Amygdala (tissue), 56 donors: ENCODE measurements around the gene HDAC7.

Experiments
- DNase-seq, 56 donors: peaks; one replicate each; lab custom pipeline; 2025; lab: John Stamatoyannopoulos, UW

HDAC7 gene

DNA sequence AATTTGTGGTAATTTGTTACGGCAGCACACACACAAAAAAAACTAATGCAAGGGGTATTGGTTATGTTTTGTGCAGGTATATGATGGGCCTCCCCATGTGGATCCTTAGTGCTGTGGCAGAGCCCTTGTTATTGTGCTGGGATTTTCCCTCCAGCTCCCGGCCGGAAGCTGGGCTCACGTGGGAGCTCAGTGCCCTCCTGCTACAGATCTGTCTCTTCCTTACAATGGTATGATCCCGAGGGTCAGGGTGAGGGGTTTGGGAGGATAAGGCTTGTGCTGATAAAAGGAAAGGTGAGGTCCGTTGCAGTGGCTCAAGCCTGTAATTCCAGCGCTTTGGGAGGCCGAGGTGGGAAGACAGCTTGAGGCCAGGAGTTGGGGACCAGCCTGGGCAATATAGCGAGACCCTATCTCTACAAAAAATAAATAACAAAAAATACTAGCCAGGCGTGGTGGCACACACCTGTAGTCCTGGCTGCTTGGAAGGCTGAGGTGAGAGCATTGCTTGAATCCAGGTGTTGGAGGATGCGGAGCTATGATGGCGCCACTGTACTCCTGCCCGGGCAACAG lies 47.5 kb downstream of the HDAC7 start:
- peak in 5 of 56 donors; percentile 15 to 41 (median 30) for DNase-seq

DNA sequence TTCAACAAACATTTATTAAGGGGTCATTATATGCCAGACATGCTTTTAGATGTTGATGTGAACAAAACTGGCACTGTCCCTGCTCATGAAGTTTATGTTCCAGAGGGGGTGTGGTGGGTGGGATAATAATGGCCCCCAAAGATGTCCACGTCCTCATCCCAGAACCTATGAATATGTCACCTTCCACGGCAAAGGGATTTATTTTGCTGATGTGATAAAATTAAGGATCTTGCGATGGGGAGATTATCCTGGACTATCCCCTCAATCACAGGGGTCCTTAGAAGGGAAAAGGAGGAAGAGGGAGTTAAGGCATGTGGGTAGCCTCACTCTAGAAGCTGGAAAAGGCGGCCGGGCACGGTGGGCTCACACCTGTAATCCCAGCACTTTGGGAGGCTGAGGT lies 48.4 kb downstream of the HDAC7 start:
- DNase-seq, result no peak

DNA sequence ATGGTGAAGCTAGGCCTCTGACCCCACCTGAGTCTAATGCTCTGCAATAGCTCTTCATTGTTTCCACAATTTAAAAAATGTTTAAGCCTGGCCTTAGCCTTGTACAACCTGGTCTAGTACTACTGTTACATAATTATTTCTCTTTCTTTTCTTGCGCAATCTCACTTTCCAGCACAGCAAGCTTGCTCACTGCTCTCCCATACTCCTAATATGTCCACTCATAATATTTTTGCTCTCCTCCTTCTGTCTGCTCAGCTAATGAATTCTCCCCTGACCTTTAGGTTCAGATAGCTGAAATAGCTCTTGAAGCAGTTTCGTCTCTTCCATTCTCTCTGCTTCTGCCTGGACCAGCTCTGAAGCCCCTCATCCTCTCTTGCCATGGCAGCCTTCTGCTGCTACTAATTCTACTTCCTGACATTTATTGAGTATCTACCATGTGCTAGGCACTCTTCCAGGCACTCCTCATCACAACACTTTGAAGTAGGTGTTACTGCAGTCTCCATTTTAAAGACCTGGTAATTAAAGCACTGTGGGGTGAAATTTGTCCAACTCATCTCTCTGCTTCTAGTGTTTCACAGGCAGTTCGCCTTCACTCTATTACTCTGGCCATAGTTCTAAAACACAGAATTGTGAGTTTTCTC lies 49.5 kb downstream of the HDAC7 start:
- no peak for DNase-seq

DNA sequence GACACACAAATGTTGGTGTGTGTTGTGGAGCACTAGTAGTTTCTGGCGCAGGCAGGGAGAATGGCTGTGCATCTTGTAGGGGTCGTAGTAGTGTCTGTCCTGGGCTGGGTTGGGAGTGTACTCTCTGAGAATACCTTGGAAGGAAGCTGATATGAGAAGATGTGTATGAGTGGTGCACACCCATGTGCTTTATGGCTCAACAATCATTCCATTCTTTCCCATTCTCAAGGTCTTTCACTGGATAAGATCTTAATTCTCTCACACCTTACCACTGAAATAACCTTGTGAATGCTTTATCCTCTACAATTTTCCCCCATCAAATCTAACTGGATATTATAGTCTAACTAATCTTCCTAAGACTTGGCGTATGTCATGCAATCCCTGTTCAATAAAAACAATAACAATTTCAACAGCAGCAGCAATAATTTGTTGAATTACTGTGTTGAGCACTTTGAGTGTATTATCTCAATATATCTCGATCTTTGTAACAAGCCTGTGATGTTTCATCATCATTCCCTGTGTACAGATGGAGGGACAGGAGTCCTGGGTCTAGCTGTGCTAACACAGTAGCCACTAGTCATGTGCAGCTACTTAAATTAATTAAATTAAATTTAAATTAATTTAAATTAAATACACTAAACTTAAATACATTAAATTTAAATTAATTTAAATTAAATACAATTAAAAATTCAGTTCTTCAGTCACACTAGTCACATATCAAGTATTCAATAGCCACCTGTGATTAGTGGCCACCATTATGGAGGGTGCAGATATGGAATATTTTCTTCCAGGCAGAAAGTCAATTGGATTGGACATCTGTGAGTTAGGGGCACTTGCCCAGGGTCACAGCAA lies 50.2 kb downstream of the HDAC7 start:
- no peak for DNase-seq

DNA sequence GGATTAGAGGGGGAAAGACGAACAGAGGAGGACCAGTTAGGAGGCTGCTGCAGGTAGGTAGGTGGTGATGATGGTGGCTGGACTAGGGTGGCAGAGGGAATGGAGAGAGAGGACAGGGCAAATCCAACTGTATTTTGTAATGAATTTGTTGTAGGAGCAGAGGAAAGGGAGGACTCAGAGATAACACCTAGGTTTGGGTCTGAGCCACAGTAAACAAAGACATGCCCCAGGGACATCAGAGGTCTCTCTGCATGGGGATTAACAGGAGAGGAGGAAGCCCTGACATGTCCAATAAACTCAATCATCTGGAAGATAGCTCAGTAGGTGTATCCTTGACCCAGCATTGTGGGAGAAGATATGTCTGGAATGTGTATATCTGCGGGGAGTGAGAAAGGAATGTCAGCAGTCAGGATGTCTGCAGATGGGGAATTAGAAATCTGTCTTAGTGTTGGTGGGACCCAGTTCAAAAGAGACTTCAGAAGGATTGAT lies 51.3 kb downstream of the HDAC7 start:
- DNase-seq, result no peak

DNA sequence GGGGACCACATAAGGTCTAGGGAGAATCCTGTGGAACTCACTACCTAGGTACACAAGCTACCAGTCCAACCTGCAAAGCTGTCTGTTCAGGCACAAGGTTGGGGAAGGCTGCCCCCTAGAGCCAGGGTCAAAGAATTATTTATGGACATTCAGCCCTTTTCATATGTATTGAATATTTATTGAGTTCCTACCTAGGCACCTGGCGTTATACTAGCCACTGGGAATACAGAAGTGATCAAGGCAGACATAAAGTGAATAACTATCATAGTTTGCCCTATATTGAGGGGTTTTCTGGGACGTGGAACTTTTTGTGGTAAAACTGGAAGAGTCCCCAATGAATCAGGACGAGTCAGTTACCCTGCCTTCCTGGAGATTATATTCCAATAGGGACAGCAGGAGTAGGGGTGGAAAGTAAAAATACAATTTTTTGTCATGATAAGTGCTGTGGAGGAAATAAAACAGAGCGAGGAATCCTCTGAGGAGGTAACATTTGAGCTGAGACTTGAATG lies 52.4 kb downstream of the HDAC7 start:
- DNase-seq, result peak in 22 of 56 donors; percentile 19 to 66 (median 38)

DNA sequence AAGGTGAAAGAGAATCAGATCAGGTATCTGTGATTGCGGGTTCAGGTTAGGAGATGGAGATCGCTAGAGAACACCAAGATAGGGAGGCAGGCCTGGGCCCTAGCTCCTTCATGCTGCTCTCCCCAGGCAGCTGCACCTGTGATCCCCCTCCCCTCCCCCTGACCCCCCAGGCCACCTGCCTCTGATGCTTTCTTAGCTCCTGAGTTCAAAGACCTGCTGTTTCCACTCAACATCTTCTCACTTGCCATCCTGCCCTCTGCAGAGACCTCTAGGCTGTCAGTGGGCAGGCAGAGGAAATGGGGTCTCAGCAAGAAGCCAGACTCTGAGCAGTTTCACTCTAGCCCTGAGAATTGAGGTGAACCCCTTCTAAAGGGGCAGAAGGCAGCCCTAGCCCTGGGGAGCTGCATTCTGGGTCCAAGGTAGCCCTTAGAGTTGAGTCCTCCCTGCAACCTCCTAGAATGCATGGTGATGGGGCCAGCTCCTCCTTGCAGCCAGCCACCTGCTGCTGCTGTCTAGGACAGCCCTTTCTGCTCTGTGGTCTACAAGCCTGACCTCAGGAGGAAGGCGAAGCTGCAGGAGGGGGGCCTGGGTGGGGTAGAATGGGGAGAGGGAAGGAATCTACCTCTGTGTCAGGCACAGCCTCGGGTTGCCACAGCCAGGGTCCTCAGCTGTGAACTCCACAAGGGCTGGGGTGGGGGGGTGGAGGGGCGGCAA lies 53.0 kb downstream of the HDAC7 start:
- no peak for DNase-seq

DNA sequence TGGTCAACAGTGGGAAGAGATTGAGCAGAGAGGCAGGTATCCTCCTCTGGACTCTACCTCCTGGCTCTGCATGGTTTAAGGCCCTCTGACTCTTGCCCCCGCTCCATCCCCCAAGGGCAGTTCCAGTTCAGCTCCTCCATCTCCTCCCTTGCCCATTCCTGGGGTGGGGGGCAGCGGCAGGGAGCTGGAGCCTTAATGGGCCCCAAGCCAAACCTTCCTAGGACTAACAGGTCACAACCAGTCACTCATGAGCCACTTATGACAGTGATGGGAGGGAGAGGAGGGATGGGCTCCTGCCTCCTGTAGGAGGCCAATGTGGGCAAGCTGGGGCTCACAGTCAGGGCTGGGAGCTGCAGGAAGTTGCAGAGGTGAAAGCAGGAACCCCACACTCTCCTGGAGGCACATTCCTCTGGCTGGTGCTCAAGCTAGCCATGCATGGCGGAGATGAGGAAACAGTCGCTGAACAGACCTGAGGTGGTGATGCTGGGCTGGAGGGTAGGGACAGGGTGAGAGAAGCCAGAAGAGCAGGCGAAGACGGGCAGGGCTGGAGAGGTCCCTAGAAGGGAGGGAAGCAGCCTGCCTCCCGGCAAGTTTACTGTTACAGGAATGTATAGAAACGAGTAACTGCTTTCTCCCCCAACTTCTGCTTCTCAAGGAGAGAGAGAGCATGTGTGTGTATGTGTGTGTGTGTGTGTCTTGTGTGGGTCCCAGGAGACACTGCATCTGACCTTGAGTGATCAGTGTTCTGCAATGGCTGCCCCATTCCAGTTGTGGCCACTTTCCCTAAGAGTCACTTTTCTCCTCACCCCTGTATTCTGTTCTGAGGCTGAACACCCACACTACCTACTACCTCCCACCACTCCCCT lies 56.0 kb downstream of the HDAC7 start:
- DNase-seq, result no peak

DNA sequence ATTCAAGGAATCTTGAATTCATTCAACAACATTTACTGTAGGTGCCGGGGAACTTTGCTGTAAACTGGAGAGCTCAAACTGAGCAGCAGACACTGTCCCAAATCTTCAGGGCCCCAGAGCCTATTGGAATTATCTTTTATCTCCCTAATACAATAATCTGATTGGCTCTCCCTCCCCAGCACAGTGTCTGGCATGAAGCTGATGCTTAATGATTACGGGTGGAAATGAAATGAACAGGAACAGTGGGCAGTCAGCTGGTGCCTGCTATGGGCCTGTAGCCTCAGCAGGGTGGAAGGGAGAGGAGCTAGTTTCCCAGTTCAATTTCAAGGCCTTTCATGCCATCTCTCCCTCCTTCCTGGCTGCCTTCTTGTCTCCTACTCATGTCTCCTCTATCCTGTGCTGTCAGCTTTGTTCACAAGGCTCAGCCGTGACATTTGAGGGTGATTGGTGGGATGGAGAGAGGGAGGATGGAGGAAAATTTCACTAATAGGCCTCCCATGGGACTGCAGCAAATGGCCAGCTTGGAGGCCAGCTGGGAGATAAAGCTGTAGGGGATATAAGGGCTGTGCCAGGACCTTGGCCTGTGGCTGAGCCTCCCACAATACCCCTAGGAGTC lies 56.7 kb downstream of the HDAC7 start:
- no peak for DNase-seq

DNA sequence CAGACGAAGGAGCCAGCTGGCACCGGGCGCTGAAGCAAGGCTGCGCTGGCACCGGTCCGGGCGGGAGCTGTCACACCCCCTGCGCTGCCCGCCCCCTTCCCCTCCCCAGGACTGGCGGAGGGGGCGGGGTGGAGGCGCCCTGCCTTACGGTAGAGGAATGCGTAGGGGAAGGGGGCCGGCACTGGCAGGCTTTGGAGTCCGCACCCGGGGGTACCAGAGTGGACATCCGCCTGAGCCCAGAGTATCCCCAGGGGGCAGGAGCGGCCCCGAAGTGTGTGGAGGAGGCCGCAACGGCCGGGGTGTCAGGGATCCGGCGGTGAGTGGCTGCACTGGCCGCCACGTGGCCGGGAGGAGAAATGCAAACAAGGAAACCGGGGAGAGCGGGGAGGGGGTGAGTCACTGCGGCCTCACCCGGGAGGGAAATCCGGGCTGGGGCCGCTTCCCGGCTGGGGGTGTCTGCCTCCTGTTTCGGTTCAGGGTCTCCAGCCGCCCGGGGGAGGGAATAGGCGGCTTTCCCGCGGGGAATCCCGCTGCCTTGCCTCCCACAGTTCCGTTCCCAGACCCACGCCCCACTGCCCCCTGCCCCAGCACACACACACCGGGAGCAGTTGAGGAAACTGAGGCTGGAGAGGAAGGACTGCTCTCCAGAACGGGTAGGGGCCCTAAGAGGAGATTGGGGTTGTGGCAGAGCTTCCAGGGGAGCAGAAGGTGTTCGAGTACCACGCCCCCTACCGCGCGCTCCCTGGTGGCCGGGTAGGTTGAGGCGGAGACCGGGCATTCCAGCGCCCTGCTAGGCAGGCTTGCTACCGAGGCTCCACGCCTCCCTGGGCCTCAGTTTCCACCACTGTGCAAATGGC lies 60.6 kb downstream of the HDAC7 start, which contains the start of gene RAPGEF3:
TSS of gene RAPGEF3 (minus strand) at position 47 of the 857 bp plus-strand sequence. CDS start 324 bp downstream, outside the sequence.
- peak in 55 of 56 donors; percentile 56 to 98 (median 91) for DNase-seq

DNA sequence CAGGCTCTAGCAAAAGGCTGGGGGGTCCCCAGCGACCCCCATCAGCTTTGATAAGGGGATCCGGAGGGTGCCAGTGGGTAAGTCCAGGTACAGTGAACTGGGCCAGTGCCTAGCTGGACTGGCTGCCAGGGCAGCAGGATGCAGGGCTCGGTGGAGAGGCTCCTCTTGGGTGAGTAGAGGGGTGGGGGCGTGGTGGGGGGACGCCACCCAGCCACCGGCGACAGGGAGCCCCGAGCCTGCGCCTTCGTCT lies 61.2 kb downstream of the HDAC7 start:
- DNase-seq, result no peak

DNA sequence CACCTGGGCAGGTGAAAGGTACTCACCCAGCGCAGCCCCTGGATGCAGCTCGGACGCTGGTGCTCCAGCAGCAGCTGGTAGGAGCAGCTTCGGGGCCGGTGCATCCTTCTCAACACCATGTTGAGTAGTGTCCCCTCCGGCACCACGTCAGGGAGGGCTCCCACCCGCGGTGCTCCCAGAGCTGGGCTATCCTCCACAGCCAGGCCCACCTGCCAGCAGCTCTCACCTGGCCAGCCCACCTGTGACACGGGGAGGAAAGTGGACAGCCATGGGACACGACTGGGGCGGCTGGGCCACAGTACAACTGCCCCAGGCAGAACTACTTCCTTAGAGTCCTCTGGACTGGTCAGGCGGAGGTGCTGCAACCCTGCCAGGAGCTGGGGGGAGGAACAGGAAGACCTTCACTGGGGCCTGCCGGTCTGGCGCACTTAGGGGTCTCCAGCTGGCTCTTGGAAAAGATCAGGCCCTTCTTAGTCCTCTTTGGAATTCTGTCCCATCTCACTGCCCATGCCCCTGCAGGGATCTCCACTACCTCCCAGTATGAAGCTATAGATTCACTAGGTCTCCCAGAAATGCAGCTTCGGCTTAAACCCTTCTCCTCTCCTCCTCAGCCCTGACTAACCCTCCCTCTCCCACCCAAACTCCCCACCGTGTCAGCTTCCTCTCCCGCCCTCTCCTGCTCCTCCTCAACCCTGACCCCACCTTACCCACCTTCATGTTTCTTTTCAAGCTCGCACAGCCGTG lies 61.7 kb downstream of the HDAC7 start:
- peak in 24 of 56 donors; percentile 24 to 67 (median 54) for DNase-seq

DNA sequence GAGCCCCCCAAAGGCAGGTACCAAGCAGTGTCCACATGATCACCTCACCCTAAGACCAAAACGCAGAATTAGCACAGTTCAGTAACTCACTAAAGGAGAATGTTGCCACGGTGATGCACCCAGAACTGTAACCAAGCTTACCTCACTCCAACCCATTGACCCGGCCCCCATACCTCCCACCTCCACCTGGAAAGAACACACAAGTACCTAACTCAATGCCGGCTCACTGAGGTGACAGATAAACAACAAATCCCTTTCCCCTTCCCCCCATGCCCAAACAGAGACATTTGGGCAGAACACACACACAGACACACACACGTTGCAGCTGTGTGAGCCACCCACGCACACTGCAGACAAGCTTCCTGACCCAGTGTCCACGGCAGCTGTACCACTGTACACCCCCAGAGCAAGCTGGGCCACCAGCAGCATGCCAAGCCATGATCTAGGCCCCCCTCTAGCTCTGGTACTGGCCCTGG lies 62.3 kb downstream of the HDAC7 start:
- DNase-seq, result peak in 8 of 56 donors; percentile 30 to 62 (median 48)

DNA sequence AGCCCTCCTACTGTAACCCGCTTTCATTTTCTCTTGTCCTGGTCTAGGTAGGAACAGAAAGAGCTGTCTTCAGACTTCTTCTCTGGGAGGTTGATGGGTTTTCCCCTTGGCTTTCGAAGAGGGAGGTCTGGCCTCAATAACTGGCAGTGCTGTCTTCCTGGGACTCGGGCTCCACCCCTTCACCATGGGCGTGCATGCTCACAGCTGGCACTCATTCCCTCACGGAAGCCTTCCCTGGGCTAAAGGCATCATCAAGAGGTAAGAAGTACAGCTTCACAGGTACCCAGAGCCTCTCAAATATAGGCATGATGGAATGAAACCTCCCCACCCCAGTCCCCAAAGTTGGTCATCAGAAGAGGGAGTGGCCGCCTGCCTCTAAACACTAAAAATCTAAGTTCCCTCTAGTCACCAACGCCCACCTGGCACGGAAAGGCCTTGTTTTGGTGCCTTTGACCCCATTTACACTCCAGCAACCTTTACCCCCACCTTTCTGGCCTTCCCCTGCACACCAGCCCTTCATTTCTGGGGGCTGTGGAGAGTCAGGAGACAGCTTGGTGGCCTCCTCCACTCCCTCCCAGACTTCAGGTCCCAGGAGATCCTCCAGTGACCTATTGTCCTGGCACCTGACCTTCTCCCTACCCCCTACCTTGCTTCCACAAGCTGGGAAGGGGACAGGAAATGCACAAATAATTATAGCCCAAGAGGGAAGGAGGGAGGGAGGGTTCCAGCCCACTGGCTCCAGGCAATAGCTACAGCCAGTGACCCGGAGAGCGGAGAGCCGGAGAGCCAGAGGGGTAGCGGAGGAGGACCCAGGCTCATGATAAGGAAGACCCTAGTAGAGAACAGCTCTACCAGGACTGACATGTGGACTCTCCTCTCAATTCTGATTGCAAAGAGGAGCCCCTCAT lies 63.8 kb downstream of the HDAC7 start:
- DNase-seq, result peak in 7 of 56 donors; percentile 15 to 49 (median 33)

DNA sequence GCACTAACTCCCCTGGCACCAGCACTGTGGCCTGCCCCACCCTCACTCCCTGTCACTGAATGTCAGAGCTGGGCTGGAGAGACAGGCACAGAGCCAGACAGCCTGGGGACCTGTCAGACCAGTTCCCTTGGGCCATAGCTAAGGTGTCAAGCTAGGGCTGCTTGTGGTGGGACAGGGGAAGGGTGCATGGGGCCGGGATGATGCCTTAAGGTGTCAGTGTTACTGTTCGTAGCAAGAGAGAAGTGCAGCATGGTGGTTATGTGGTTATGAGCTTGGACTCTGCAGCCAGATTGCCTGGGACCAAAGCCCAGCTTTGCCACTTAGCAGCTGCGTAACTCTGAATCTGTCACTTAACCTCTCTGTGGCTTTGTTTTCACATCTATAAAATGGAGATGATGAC lies 64.8 kb downstream of the HDAC7 start:
- DNase-seq, result peak in 5 of 56 donors; percentile 17 to 44 (median 42)

DNA sequence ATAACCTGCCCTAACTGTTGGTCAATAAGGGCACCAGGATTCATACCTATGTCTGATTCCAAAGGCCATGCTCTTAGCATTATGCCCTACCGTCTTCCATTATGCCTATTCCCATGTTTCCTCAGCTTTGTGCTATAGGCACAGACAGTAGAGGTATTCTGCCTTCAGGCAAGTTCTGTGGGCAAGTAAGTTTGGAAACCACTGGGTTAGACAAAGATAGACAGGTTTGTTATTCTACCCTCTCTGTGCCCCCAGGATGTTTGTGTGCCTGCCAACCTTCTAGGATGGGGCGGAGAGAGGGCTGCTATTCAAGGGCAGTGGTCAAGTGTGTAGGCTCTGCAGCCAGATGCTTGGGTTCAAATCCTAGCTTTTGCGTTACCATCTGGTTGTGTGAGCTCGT lies 65.6 kb downstream of the HDAC7 start:
- DNase-seq, result no peak
